Right cardiac atrium (tissue), 5 donors: ENCODE data around the gene MPEG1. TPM values are rescaled to one million over a fixed set of nuclear protein-coding genes. Genes with fewer than 3 reads are reported as not detected.

Experiments
- ATAC-seq, 2 donors: fragments of 200-7000 bp; cut with Tn5 transposase; one replicate each; pipeline versions ENCODE4 v1.8.0 to v1.9.1; 2020; ENCODE audit warnings: moderate library complexity in 2 of 2, mild to moderate bottlenecking in 1 of 2
- DNase-seq, 3 donors: peaks; one replicate each; pipeline ENCODE4 v3.0.0-alpha.2; 2020
- H3K27ac ChIP-seq: one replicate; pipeline ENCODE4 v1.5.1; 2013; ENCODE audit warnings: mild to moderate bottlenecking, low read length, control low read depth, moderate library complexity
- H3K27me3 ChIP-seq: one replicate; pipeline ENCODE4 v1.6.1; 2013; ENCODE audit not compliant: control insufficient read depth, insufficient read depth
- H3K4me1 ChIP-seq: one replicate; pipeline ENCODE4 v1.6.1; 2013; ENCODE audit warnings: low read length; ENCODE audit not compliant: control insufficient read depth, insufficient read depth
- H3K4me3 ChIP-seq: one replicate; pipeline ENCODE4 v1.5.1; 2013; ENCODE audit warnings: low read length, control low read depth
- H3K9me3 ChIP-seq: one replicate; pipeline ENCODE4 v1.6.1; 2013; ENCODE audit warnings: low read length; ENCODE audit not compliant: control insufficient read depth
- WGBS: extraction: QIAGEN DNeasy Blood & Tissue Kit; methylation state at CpG from one replicate; pipeline ENCODE4 v1.1.7; 2013; 5-methylcytosine and 5-hydroxymethylcytosine counted together
- intact Hi-C, 4 donors: fragments of 100-400 bp; cut with DNase I; formaldehyde crosslinking; loops; one replicate each; pipeline versions ENCODE4 v1.11.0 to v1.14.0; 2022 to 2023
- polyA plus RNA-seq: library from polyadenylated mRNA; stranded (reverse); fragments of 200-250 nt; gene quantifications from one replicate; pipeline ENCODE4 v1.2.3, GENCODE V29; 2013
- total RNA-seq, 4 donors: library from RNA; stranded (reverse); fragmentation: NEBNext Ultra II Directional; extraction: Animal tissue kit (Norgen Biotek cat#: 25700); gene quantifications; one replicate each; pipeline ENCODE4 v1.2.1, GENCODE V29; 2021
- donor health status: healthy with polysubstance abuse.
- donor health status: DM: no; HTN: yes; CAD: no.
- donor health status: DM: no; HTN: no; CAD: no.
- donor health status: DM: no; HTN: yes; CAD: no; lungs with severe emphysema.
- donor health status: DM: yes; HTN: yes; CAD: no.

MPEG1 gene
- total and polyA plus RNA-seq, 5 donors, result 1.9 to 20.9 (median 18.0) TPM

DNA sequence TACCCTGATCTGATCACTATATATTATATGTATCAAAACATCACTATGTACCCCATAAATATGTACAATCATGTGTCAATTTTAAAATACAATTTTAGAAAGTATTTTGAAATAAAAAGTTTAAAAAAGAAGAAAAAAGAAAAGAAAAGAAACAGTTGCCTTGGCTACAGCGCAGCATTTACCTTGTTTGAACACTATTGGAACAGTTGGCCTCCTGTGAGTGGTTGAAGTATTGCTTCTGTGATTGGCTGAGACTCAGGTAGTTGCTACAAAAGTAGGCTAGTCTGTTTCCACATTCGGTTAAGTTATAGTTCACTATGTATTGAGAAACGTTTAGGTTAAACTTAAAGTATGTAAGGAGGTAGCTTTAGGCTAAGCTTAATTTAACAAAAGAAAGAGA lies 48.7 kb downstream of the MPEG1 start:
- Histone ChIP-seq H3K4me3 (no peak overlapping the region), H3K9me3 (no peaks in the 10 kb centered on the region), H3K4me1 (no peaks in the 10 kb centered on the region), H3K27me3 (no peaks in the 10 kb centered on the region), H3K27ac (no peak overlapping the region)
- intact Hi-C loops, result no loop called here
- DNase-seq, result no peak
- no peak for ATAC-seq
- WGBS, result 58% methylated on average over 3 of the region's 3 CpGs

Other genes with a start within 250 kb of the MPEG1 start
- not detected for gene GLYATL1B, start 126.6 kb downstream of the MPEG1 start, total RNA-seq
- not detected for gene GLYATL1B, start 126.6 kb downstream of the MPEG1 start, polyA plus RNA-seq
- 1 to 10 TPM in 1 of 4 donors, under 1 TPM in 2, not detected in 1; 0.17 to 2.5 (median 0.91) TPM for gene FAM111B, start 105.7 kb downstream of the MPEG1 start, total RNA-seq
- gene FAM111B, start 105.7 kb downstream of the MPEG1 start, polyA plus RNA-seq, result 0.05 TPM
- 10 to 100 TPM in 3 of 4 donors, 1 to 10 TPM in 1; 9.1 to 12.2 (median 10.5) TPM for gene FAM111A, start 70.1 kb downstream of the MPEG1 start, total RNA-seq
- 7.0 TPM for gene FAM111A, start 70.1 kb downstream of the MPEG1 start, polyA plus RNA-seq
- gene DTX4, start 40.8 kb downstream of the MPEG1 start, total RNA-seq, result 1 to 10 TPM; 1.6 to 3.4 (median 1.7) TPM
- 0.70 TPM for gene DTX4, start 40.8 kb downstream of the MPEG1 start, polyA plus RNA-seq
- not detected for gene OR5AN1, start 146.0 kb upstream of the MPEG1 start, total RNA-seq
- gene OR5AN1, start 146.0 kb upstream of the MPEG1 start, polyA plus RNA-seq, result not detected
- gene OR5A2, start 213.5 kb upstream of the MPEG1 start, total RNA-seq, result not detected
- not detected for gene OR5A2, start 213.5 kb upstream of the MPEG1 start, polyA plus RNA-seq
- not detected for gene OR5A1, start 223.5 kb upstream of the MPEG1 start, total RNA-seq
- not detected for gene OR5A1, start 223.5 kb upstream of the MPEG1 start, polyA plus RNA-seq
- not detected for gene OR4D6, start 244.0 kb upstream of the MPEG1 start, total RNA-seq
- not detected for gene OR4D6, start 244.0 kb upstream of the MPEG1 start, polyA plus RNA-seq